Calu3 (cell line): ENCODE measurements around the gene GATAD2B. TPM values are rescaled to one million over a fixed set of nuclear protein-coding genes. Genes with fewer than 3 reads are reported as not detected.

Experiments
- BruUV-seq: library from RNA; stranded (reverse); fragments of 400-500 nt; replicated peaks from 2 replicates; lab custom pipeline; 2021; lab: Mats Ljungman, UMichigan
- CTCF ChIA-PET: fragments of 300-600 bp; sonication (Branson Sonifier 250); formaldehyde crosslinking; loops from one replicate; lab custom pipeline; 2022; ENCODE audit warnings: antibody characterized with exemption; lab: Charles Lee
- DNase-seq: peaks from one replicate; pipeline ENCODE4 v3.0.0; 2022
- H3K27ac Mint-ChIP-seq: one replicate; pipeline ENCODE4 v1.8.0; 2022; ENCODE audit warnings: mixed read lengths; ENCODE audit not compliant: unreplicated experiment
- H3K27me3 Mint-ChIP-seq: one replicate; pipeline ENCODE4 v1.8.0; 2022; ENCODE audit warnings: mixed read lengths; ENCODE audit not compliant: unreplicated experiment
- H3K36me3 Mint-ChIP-seq: one replicate; pipeline ENCODE4 v1.8.0; 2022; ENCODE audit warnings: mild to moderate bottlenecking, moderate library complexity, mixed read lengths; ENCODE audit not compliant: insufficient read depth, unreplicated experiment
- H3K4me1 Mint-ChIP-seq: one replicate; pipeline ENCODE4 v1.8.0; 2022; ENCODE audit warnings: mild to moderate bottlenecking, low read depth, mixed read lengths; ENCODE audit not compliant: unreplicated experiment
- H3K4me3 Mint-ChIP-seq: one replicate; pipeline ENCODE4 v1.8.0; 2022; ENCODE audit warnings: mild to moderate bottlenecking, low read depth, moderate library complexity, mixed read lengths; ENCODE audit not compliant: unreplicated experiment
- H3K9me3 Mint-ChIP-seq: one replicate; pipeline ENCODE4 v1.8.0; 2022; ENCODE audit warnings: low read depth, mixed read lengths; ENCODE audit not compliant: unreplicated experiment
- intact Hi-C: fragments of 100-400 bp; cut with micrococcal nuclease; formaldehyde crosslinking; loops from one replicate; pipeline ENCODE4 v1.10.0; 2022; ENCODE audit not compliant: unreplicated experiment
- total RNA-seq: library from RNA; stranded (reverse); gene quantifications from 2 replicates; pipeline ENCODE4 v1.2.3, GENCODE V29; 2022
- TF ChIP-seq, protein P1 (sequence below): fragments of 200-600 bp; IDR thresholded peaks from one replicate; pipeline ENCODE4 v1.8.0; 2022; ENCODE audit warnings: antibody characterized with exemption; ENCODE audit not compliant: unreplicated experiment

Gene GATAD2B
- total RNA-seq, 1 experiment from 2014 or later, result 62.5 TPM

- TF ChIP-seq, protein P1, sequence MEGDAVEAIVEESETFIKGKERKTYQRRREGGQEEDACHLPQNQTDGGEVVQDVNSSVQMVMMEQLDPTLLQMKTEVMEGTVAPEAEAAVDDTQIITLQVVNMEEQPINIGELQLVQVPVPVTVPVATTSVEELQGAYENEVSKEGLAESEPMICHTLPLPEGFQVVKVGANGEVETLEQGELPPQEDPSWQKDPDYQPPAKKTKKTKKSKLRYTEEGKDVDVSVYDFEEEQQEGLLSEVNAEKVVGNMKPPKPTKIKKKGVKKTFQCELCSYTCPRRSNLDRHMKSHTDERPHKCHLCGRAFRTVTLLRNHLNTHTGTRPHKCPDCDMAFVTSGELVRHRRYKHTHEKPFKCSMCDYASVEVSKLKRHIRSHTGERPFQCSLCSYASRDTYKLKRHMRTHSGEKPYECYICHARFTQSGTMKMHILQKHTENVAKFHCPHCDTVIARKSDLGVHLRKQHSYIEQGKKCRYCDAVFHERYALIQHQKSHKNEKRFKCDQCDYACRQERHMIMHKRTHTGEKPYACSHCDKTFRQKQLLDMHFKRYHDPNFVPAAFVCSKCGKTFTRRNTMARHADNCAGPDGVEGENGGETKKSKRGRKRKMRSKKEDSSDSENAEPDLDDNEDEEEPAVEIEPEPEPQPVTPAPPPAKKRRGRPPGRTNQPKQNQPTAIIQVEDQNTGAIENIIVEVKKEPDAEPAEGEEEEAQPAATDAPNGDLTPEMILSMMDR, result no peak
- H3K36me3 Mint-ChIP-seq, result peaks cover 31% of the 10 kb centered on the region
- BruUV-seq, result no TSS peak
- peaks cover 14% of the 10 kb centered on the region for H3K27me3 Mint-ChIP-seq
- H3K4me3 Mint-ChIP-seq, result no peak overlapping the region
- no peak for DNase-seq
- CTCF ChIA-PET, result no interaction called here
- intact Hi-C loops, result no loop called here
- no peaks in the 10 kb centered on the region for H3K9me3 Mint-ChIP-seq
- peaks cover 6% of the 10 kb centered on the region for H3K4me1 Mint-ChIP-seq
- H3K27ac Mint-ChIP-seq, result no peak overlapping the region
These were observed 145.1 kb downstream of the GATAD2B start for GRCh38 chr1:153777648-153778047.

DNA sequence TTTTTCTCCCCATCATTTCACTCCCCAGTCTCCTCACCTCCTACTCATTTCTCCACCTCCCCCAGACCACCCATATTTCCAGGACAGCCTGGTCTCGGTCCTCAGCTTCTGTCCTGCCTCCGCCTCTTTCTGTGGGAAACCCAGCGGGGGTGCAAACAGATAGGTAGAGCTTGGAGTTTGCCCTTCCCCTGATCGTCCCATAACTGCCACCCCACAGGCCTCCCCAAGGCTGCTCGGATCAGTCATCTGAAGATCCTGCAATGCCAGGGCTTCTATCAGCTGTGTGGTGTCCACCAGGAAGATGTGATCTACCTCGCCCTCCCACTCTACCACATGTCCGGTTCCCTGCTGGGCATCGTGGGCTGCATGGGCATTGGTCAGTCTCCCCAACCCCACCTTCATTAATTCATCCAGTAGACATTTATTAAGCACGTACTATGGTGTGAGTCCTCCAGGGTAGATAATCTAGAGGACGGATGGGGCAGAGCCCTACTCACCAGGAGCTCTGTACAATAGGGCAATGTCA lies 145.9 kb downstream of the GATAD2B start:
- Mint-ChIP-seq H3K27ac (no peak overlapping the region), H3K4me3 (no peak overlapping the region), H3K36me3 (peaks cover 35% of the 10 kb centered on the region), H3K9me3 (no peaks in the 10 kb centered on the region), H3K27me3 (peaks cover 14% of the 10 kb centered on the region), H3K4me1 (peaks cover 6% of the 10 kb centered on the region)
- intact Hi-C loops, result no loop called here
- CTCF ChIA-PET, result no interaction called here
- no peak for DNase-seq
- TF ChIP-seq, protein P1, result no peak
- BruUV-seq, result no TSS peak

- DNase-seq, result no peak
- Mint-ChIP-seq H3K27me3 (peaks cover 14% of the 10 kb centered on the region), H3K4me3 (peak overlapping the region; percentile 74), H3K36me3 (peaks cover 36% of the 10 kb centered on the region), H3K4me1 (peaks cover 6% of the 10 kb centered on the region), H3K9me3 (no peaks in the 10 kb centered on the region), H3K27ac (no peak overlapping the region)
- intact Hi-C loops, result no loop called here
- CTCF ChIA-PET, result interaction anchor here (0.8 to 1.4 kb wide), 2 partner anchors 9 to 104 kb away, joined by 3 read pairs; no protein-coding TSS in a partner anchor
- TF ChIP-seq, protein P1, result no peak
- no TSS peak for BruUV-seq
These were observed 146.4 kb downstream of the GATAD2B start for GRCh38 chr1:153776352-153776751.

- peak; percentile 82 for DNase-seq
- no peaks in the 10 kb centered on the region for H3K9me3 Mint-ChIP-seq
- no peak overlapping the region for H3K27ac Mint-ChIP-seq
- H3K36me3 Mint-ChIP-seq, result peaks cover 42% of the 10 kb centered on the region
- intact Hi-C loops, result no loop called here
- peak overlapping the region; percentile 74 for H3K4me3 Mint-ChIP-seq
- TF ChIP-seq, protein P1, result no peak
- peaks cover 14% of the 10 kb centered on the region for H3K27me3 Mint-ChIP-seq
- CTCF ChIA-PET, result interaction anchor here (0.6 to 1.4 kb wide), 6 partner anchors 9 to 497 kb away, joined by 3 to 4 read pairs (median 3); partner anchors contain the start of gene S100A13
- no TSS peak for BruUV-seq
- H3K4me1 Mint-ChIP-seq, result peaks cover 6% of the 10 kb centered on the region
These were observed 147.1 kb downstream of the GATAD2B start for GRCh38 chr1:153775458-153776327.
